Fibroblast of lung (primary cell): ENCODE data around the gene ZNF423. TPM values are rescaled to one million over a fixed set of nuclear protein-coding genes. Genes with fewer than 3 reads are reported as not detected.

Experiments used
- DNase-seq, 2 donors: peaks; one replicate each; pipeline versions ENCODE4 v3.0.0 to v3.0.0-alpha.2; 2010; ENCODE audit warnings: low read depth in 2 of 2
- H2AFZ ChIP-seq: 2 replicates; pipeline ENCODE4 v1.5.1; 2012; ENCODE audit warnings: low read length, control low read depth, inconsistent platforms
- H3K27ac ChIP-seq: 2 replicates; pipeline ENCODE4 v1.5.1; 2011; ENCODE audit warnings: low read length, control low read depth; ENCODE audit not compliant: insufficient read depth
- H3K27me3 ChIP-seq: 2 replicates; pipeline ENCODE4 v1.5.1; 2011; ENCODE audit warnings: mild to moderate bottlenecking, low read length; ENCODE audit not compliant: control insufficient read depth, insufficient read depth
- H3K36me3 ChIP-seq: 2 replicates; pipeline ENCODE4 v1.5.1; 2011; ENCODE audit warnings: low read length; ENCODE audit not compliant: control insufficient read depth, insufficient read depth
- H3K4me1 ChIP-seq: 2 replicates; pipeline ENCODE4 v1.5.1; 2011; ENCODE audit warnings: low read length; ENCODE audit not compliant: control insufficient read depth, insufficient read depth; ENCODE audit errors: extremely low read depth
- H3K4me2 ChIP-seq: 2 replicates; pipeline ENCODE4 v1.5.1; 2011; ENCODE audit warnings: low read length, control low read depth; ENCODE audit not compliant: insufficient read depth; ENCODE audit errors: extremely low read depth
- H3K4me3 ChIP-seq, 4 experiments: fragments of 200-600 bp in 1 of 4; sonication (generic) in 1 of 4; replicated peaks in 1 of 4; 2 replicates each; pipeline ENCODE4 v1.5.1; 2011 to 2016; ENCODE audit warnings: low read length in 4 of 4, low read depth in 3 of 4, mild to moderate bottlenecking in 3 of 4, control low read depth in 2 of 4, inconsistent platforms in 1 of 4, mixed read lengths in 1 of 4; ENCODE audit not compliant: insufficient read depth in 1 of 4; ENCODE audit errors: control extremely low read depth in 1 of 4
- H3K79me2 ChIP-seq: 2 replicates; pipeline ENCODE4 v1.5.1; 2012; ENCODE audit warnings: mild to moderate bottlenecking, low read length, inconsistent platforms; ENCODE audit not compliant: control insufficient read depth, insufficient read depth
- H3K9ac ChIP-seq: 2 replicates; pipeline ENCODE4 v1.5.1; 2011; ENCODE audit warnings: mild to moderate bottlenecking, low read length, control low read depth; ENCODE audit not compliant: insufficient read depth
- H3K9me3 ChIP-seq: 2 replicates; pipeline ENCODE4 v1.5.1; 2012; ENCODE audit warnings: low read depth, low read length; ENCODE audit not compliant: control insufficient read depth, insufficient read depth
- H4K20me1 ChIP-seq: 2 replicates; pipeline ENCODE4 v1.5.1; 2011; ENCODE audit warnings: low read length; ENCODE audit not compliant: control insufficient read depth, insufficient read depth; ENCODE audit errors: extremely low read depth
- CTCF ChIP-seq, 2 donors: IDR thresholded peaks in 1 of 2; conservative IDR thresholded peaks in 1 of 2; 1 replicate in 1 of 2; 2 replicates in 1 of 2; pipeline ENCODE4 v1.5.1; 2011 to 2012; ENCODE audit warnings: low read length in 2 of 2, control low read depth in 1 of 2, inconsistent platforms in 1 of 2, low read depth in 1 of 2, mild to moderate bottlenecking in 1 of 2
- EZH2 ChIP-seq: IDR thresholded peaks from 2 replicates; pipeline ENCODE4 v1.5.1; 2012; ENCODE audit warnings: low read length, control low read depth, mild to moderate bottlenecking; ENCODE audit errors: missing control alignments
- polyA plus RNA-seq, 2 donors: library from polyadenylated mRNA; depleted of rRNA in 1 of 2; stranded (reverse) in 1 of 2; unstranded in 1 of 2; fragments of >200 nt; gene quantifications; 2 replicates each; pipeline ENCODE4 v1.2.1, GENCODE V29; 2011 to 2012; ENCODE audit warnings: missing spikeins in 1 of 2
- total RNA-seq: library from RNA; depleted of rRNA; stranded (reverse); fragments of >200 nt; gene quantifications from 2 replicates; pipeline ENCODE4 v1.2.1, GENCODE V29; 2014

The ZNF423 gene
- total and polyA plus RNA-seq, 2 donors (not counting 1 experiment from before 2014, with no cell fraction given) = 0.07 to 0.17 TPM

- Histone ChIP-seq H3K9me3 (no peaks in the 10 kb centered on the region), H3K36me3 (no peaks in the 10 kb centered on the region), H3K27me3 (no peaks in the 10 kb centered on the region), H3K4me1 (no peaks in the 10 kb centered on the region), H2AFZ (no peak overlapping the region), H3K4me2 (no peak overlapping the region), H4K20me1 (no peaks in the 10 kb centered on the region), H3K9ac (no peak overlapping the region), H3K4me3 (no peak overlapping the region), H3K79me2 (no peaks in the 10 kb centered on the region), H3K27ac (no peak overlapping the region)
- DNase-seq = no peak
- TF ChIP-seq EZH2 (no peak), CTCF (conservative IDR thresholded peaks at IDR 0.05 in 1 of 2, IDR thresholded peaks at IDR 0.05 in 1 of 2; ENCODE audit: low read depth in 1 of 2, low read length in 2 of 2) (no peak)
Observed at GRCh38 chr16:49896447-49896964, 40.6 kb upstream of the ZNF423 start.

GRCh38 chr16:49890876-49891275 is 35.0 kb upstream of the ZNF423 start:
- H3K27me3 ChIP-seq = no peaks in the 10 kb centered on the region
- no peak for DNase-seq
- no peak overlapping the region for H3K9ac ChIP-seq
- no peaks in the 10 kb centered on the region for H3K36me3 ChIP-seq
- H3K4me1 ChIP-seq = no peaks in the 10 kb centered on the region
- no peak overlapping the region for H3K4me3 ChIP-seq
- H3K79me2 ChIP-seq = no peaks in the 10 kb centered on the region
- no peaks in the 10 kb centered on the region for H3K9me3 ChIP-seq
- TF ChIP-seq CTCF (conservative IDR thresholded peaks at IDR 0.05 in 1 of 2, IDR thresholded peaks at IDR 0.05 in 1 of 2; ENCODE audit: low read depth in 1 of 2, low read length in 2 of 2) = peak in 1 of 2 donors; percentile 14
- no peak for TF ChIP-seq EZH2
- H3K27ac ChIP-seq = no peak overlapping the region
- H3K4me2 ChIP-seq = no peak overlapping the region
- H4K20me1 ChIP-seq = no peaks in the 10 kb centered on the region
- no peak overlapping the region for H2AFZ ChIP-seq

- Histone ChIP-seq H3K4me1 (no peaks in the 10 kb centered on the region), H3K9ac (no peak overlapping the region), H3K27ac (no peak overlapping the region), H3K4me2 (no peak overlapping the region), H4K20me1 (no peaks in the 10 kb centered on the region), H3K4me3 (no peak overlapping the region), H3K9me3 (no peaks in the 10 kb centered on the region), H3K79me2 (no peaks in the 10 kb centered on the region), H3K36me3 (no peaks in the 10 kb centered on the region), H3K27me3 (no peaks in the 10 kb centered on the region), H2AFZ (no peak overlapping the region)
- no peak for TF ChIP-seq CTCF (conservative IDR thresholded peaks at IDR 0.05 in 1 of 2, IDR thresholded peaks at IDR 0.05 in 1 of 2; ENCODE audit: low read depth in 1 of 2, low read length in 2 of 2)
- no peak for TF ChIP-seq EZH2
- peak in 1 of 2 donors; percentile 22 for DNase-seq
Observed at GRCh38 chr16:49889725-49890397, 33.9 kb upstream of the ZNF423 start.
